Thoracic aorta (tissue), 2 donors: ENCODE results near the gene MLN. TPM values are rescaled to one million over a fixed set of nuclear protein-coding genes. Genes with fewer than 3 reads are reported as not detected.
A peak's percentile ranks its signal among the peaks of the same experiment; 100 is the strongest.

Experiments
- ATAC-seq: fragments of 150-250 bp; one replicate; pipeline ENCODE4 v1.8.0; 2017; ENCODE audit warnings: low read depth; ENCODE audit not compliant: insufficient number of reproducible peaks, low FRiP score
- DNase-seq: peaks from one replicate; pipeline ENCODE4 v3.0.0-alpha.2; 2020; ENCODE audit warnings: low spot score
- H3K27ac ChIP-seq, 2 donors: fragments of 200-600 bp; sonication (generic); 1 replicate in 1 of 2; 2 replicates in 1 of 2; pipeline ENCODE4 v1.5.1; 2016; ENCODE audit warnings: mild to moderate bottlenecking in 2 of 2, moderate library complexity in 2 of 2
- H3K27me3 ChIP-seq: fragments of 200-600 bp; sonication (generic); replicated peaks from 2 replicates; pipeline ENCODE4 v1.6.0; 2016; ENCODE audit warnings: mild to moderate bottlenecking; ENCODE audit not compliant: insufficient read depth
- H3K36me3 ChIP-seq: fragments of 200-600 bp; sonication (generic); one replicate; pipeline ENCODE4 v1.5.1; 2016
- H3K4me1 ChIP-seq, 2 donors: fragments of 200-600 bp; sonication (generic); 1 replicate in 1 of 2; 2 replicates in 1 of 2; pipeline versions ENCODE4 v1.5.1 to v1.6.0; 2016; ENCODE audit warnings: low read depth in 2 of 2, mild to moderate bottlenecking in 1 of 2; ENCODE audit not compliant: control insufficient read depth in 1 of 2
- H3K4me3 ChIP-seq: fragments of 200-600 bp; sonication (generic); 2 replicates; pipeline ENCODE4 v1.5.1; 2016; ENCODE audit warnings: mild to moderate bottlenecking
- H3K9me3 ChIP-seq: fragments of 200-600 bp; sonication (generic); 2 replicates; pipeline ENCODE4 v1.5.1; 2016
- total RNA-seq, 2 donors: library from RNA; depleted of rRNA; stranded (reverse); fragments of >200 nt; gene quantifications; one replicate each; pipeline versions ENCODE4 v1.1.0 to v1.2.3, GENCODE V29; 2016
- TF ChIP-seq, protein P1 (sequence below): fragments of 200-600 bp; sonication (generic); IDR thresholded peaks from one replicate; pipeline ENCODE4 v1.5.1; 2019; ENCODE audit warnings: antibody characterized with exemption

Gene MLN
- total RNA-seq, 2 donors from 2014 or later = not detected

DNA sequence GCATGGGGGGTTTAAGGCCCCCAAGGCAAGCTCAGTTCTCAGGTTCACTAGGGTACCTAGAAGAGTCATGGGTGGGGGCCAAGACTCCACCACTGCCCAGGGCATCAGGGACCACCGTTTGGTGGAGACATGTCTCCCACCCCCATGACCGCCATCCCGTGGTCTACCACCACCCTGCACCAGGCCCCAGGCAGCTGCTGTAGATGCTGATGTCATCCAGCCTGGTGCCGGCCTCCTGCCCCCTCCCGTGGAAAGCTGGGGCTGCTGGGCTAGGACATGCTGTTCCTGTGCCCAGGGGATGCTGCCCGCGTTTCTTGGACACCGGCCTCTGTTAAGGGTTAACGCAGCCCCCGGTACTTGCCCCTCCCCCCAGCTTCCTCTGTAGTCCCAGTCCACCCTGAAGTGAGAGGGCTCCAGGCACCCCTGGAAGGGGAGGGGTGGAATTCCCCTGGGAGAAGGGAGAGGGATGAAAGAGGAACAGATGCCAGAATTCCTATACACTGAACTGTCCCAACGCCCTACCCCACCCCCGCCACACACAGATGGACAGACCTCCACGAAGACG is 57.7 kb downstream of the MLN start:
- ATAC-seq (no peak), DNase-seq (no peak)
- TF ChIP-seq, protein P1, sequence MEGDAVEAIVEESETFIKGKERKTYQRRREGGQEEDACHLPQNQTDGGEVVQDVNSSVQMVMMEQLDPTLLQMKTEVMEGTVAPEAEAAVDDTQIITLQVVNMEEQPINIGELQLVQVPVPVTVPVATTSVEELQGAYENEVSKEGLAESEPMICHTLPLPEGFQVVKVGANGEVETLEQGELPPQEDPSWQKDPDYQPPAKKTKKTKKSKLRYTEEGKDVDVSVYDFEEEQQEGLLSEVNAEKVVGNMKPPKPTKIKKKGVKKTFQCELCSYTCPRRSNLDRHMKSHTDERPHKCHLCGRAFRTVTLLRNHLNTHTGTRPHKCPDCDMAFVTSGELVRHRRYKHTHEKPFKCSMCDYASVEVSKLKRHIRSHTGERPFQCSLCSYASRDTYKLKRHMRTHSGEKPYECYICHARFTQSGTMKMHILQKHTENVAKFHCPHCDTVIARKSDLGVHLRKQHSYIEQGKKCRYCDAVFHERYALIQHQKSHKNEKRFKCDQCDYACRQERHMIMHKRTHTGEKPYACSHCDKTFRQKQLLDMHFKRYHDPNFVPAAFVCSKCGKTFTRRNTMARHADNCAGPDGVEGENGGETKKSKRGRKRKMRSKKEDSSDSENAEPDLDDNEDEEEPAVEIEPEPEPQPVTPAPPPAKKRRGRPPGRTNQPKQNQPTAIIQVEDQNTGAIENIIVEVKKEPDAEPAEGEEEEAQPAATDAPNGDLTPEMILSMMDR = no peak
- peak overlapping the region; percentile 22 to 43 for H3K27ac ChIP-seq
- no peaks in the 10 kb centered on the region for H3K27me3 ChIP-seq
- H3K9me3 ChIP-seq = no peaks in the 10 kb centered on the region
- H3K4me3 ChIP-seq = peak overlapping the region; percentile 42
- no peaks in the 10 kb centered on the region for H3K36me3 ChIP-seq
- H3K4me1 ChIP-seq = peaks cover 0 to 11% of the 10 kb centered on the region in 2 donors

- H3K9me3 ChIP-seq = no peaks in the 10 kb centered on the region
- H3K27me3 ChIP-seq = no peaks in the 10 kb centered on the region
- ATAC-seq (no peak), DNase-seq (no peak)
- TF ChIP-seq, protein P1 = no peak
- no peaks in the 10 kb centered on the region for H3K36me3 ChIP-seq
- no peak overlapping the region for H3K4me3 ChIP-seq
- H3K27ac ChIP-seq = no peak overlapping the region
- H3K4me1 ChIP-seq = peaks cover 0 to 11% of the 10 kb centered on the region in 2 donors
Measured at GRCh38 chr6:33745548-33745947, 58.3 kb downstream of the MLN start.

DNA sequence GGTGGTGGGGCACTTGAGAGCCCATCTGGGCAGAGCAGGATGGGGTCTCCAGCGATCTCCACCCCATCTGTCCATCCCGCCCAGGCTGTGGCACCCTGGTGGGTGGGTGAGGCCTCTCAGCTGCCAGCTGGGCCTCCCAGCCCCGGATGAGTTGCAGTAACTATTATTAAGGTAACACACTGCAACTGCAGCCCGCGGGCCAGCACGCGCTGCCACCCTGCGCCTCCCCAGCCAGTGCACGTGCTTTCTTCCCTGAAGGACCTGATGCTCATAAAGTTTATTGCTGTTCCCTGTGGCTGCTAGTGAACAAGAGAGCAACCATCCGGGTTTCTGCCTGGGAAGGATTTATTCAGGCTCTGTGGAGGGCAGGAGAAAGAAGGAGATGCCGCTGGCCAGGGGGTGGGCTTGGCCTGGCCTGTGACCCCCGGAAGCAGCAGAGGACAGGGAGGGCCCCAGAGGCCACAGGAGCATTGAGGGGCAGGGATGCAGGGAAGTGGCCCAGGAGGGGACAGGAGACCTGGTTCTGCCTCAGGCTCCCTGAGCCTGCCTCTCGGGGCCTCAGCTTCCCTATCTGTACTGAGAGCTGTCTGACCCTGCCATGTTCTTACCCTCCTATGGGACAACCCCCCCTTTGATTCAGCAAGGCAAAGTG is 58.8 kb downstream of the MLN start:
- Histone ChIP-seq H3K4me3 (no peak overlapping the region), H3K9me3 (no peaks in the 10 kb centered on the region), H3K27ac (no peak overlapping the region), H3K36me3 (no peaks in the 10 kb centered on the region), H3K4me1 (peaks cover 0 to 11% of the 10 kb centered on the region in 2 donors), H3K27me3 (no peaks in the 10 kb centered on the region)
- no peak for ATAC-seq
- TF ChIP-seq, protein P1 = no peak
- DNase-seq = no peak

Other genes starting within 250 kb of the MLN start
- 10 to 100 TPM; 13.8 to 14.0 TPM for gene BAK1, start 223.7 kb downstream of the MLN start, total RNA-seq
- 10 to 100 TPM; 15.2 to 21.2 TPM for gene ITPR3, start 182.7 kb downstream of the MLN start, total RNA-seq
- 10 to 100 TPM; 15.0 to 39.8 TPM for gene UQCC2, start 92.3 kb downstream of the MLN start, total RNA-seq
- gene IP6K3, start 57.1 kb downstream of the MLN start, total RNA-seq = under 1 TPM; 0.27 to 0.56 TPM
- 10 to 100 TPM; 57.4 to 77.2 TPM for gene LEMD2, start 14.9 kb downstream of the MLN start, total RNA-seq